Measurements from ENCODE around the gene C11orf65.
"Not testable (repeated sequence)": the region's sequence is repeated elsewhere in the genome, so short reads cannot be mapped to it uniquely, and the experiment has no call there.

The C11orf65 gene

GRCh38 chr11:108468478-108468864 lies 1.1 kb upstream of the C11orf65 start:
- no peak for DNase-seq

- no peak for DNase-seq
These were observed 924 bp downstream of the C11orf65 start for GRCh38 chr11:108466405-108466804.

- DNase-seq = no peak
These were observed 14.0 kb downstream of the C11orf65 start for GRCh38 chr11:108453207-108453835.

- DNase-seq = not testable (repeated sequence)
These were observed 25.9 kb downstream of the C11orf65 start for GRCh38 chr11:108441445-108441844.

GRCh38 chr11:108436594-108436993 lies 30.7 kb downstream of the C11orf65 start:
- DNase-seq = no peak

GRCh38 chr11:108435066-108435465 lies 32.3 kb downstream of the C11orf65 start:
- no peak for DNase-seq

- DNase-seq = no peak
These were observed 34.5 kb downstream of the C11orf65 start for GRCh38 chr11:108432783-108433182.

GRCh38 chr11:108431997-108432396 lies 35.3 kb downstream of the C11orf65 start:
- no peak for DNase-seq

GRCh38 chr11:108431370-108431769 lies 36.0 kb downstream of the C11orf65 start:
- DNase-seq = no peak

- DNase-seq = peak; percentile 7
These were observed 49.8 kb downstream of the C11orf65 start for GRCh38 chr11:108417551-108417950.

GRCh38 chr11:108414958-108415357 lies 52.4 kb downstream of the C11orf65 start:
- DNase-seq = no peak

GRCh38 chr11:108405706-108406105 lies 61.6 kb downstream of the C11orf65 start:
- no peak for DNase-seq

- DNase-seq = no peak
These were observed 64.3 kb downstream of the C11orf65 start for GRCh38 chr11:108403052-108403451.

GRCh38 chr11:108402241-108402640 lies 65.1 kb downstream of the C11orf65 start:
- DNase-seq = no peak

GRCh38 chr11:108398439-108398838 lies 68.9 kb downstream of the C11orf65 start:
- no peak for DNase-seq

GRCh38 chr11:108396672-108397071 lies 70.7 kb downstream of the C11orf65 start:
- not testable (repeated sequence) for DNase-seq

- DNase-seq = no peak
These were observed 72.5 kb downstream of the C11orf65 start for GRCh38 chr11:108394744-108395284.

GRCh38 chr11:108393046-108393445 lies 74.3 kb downstream of the C11orf65 start:
- no peak for DNase-seq

GRCh38 chr11:108392353-108392752 lies 75.0 kb downstream of the C11orf65 start:
- no peak for DNase-seq

- DNase-seq = no peak
These were observed 78.8 kb downstream of the C11orf65 start for GRCh38 chr11:108388576-108388975.

GRCh38 chr11:108373505-108373904 lies 93.8 kb downstream of the C11orf65 start:
- DNase-seq = not testable (repeated sequence)

GRCh38 chr11:108370990-108371389 lies 96.3 kb downstream of the C11orf65 start:
- DNase-seq = no peak

GRCh38 chr11:108370315-108370714 lies 97.0 kb downstream of the C11orf65 start:
- DNase-seq = no peak

GRCh38 chr11:108369064-108369463 lies 98.3 kb downstream of the C11orf65 start:
- no peak for DNase-seq

- no peak for DNase-seq
These were observed 99.2 kb downstream of the C11orf65 start for GRCh38 chr11:108368134-108368533.
